Measurements from ENCODE around the gene SEC14L1. TPM values are rescaled to one million over a fixed set of nuclear protein-coding genes. Genes with fewer than 3 reads are reported as not detected.

The SEC14L1 gene
- total RNA-seq, 1 donor from 2014 or later: 93.2 TPM

- peaks cover 80% of the 10 kb centered on the region for H4K20me1 ChIP-seq (ENCODE audit: insufficient read depth, low read length)
- peaks cover 23% of the 10 kb centered on the region for H3K4me1 ChIP-seq (ENCODE audit: insufficient read depth, low read length)
- H3K27ac ChIP-seq (ENCODE audit: low read depth, low read length): no peak overlapping the region
- peaks cover 96% of the 10 kb centered on the region for H3K79me2 ChIP-seq (ENCODE audit: insufficient read depth, low read length)
- Mint-ChIP-seq H3K36me3 (ENCODE audit: low read depth, unreplicated experiment) (peaks cover 13% of the 10 kb centered on the region), H3K9me3 (ENCODE audit: unreplicated experiment) (no peaks in the 10 kb centered on the region), H3K4me3 (ENCODE audit: unreplicated experiment) (no peak overlapping the region), H3K27ac (ENCODE audit: unreplicated experiment) (no peak overlapping the region), H3K27me3 (ENCODE audit: low read depth, unreplicated experiment) (no peaks in the 10 kb centered on the region), H3K4me1 (ENCODE audit: low read depth, unreplicated experiment) (peaks cover 38% of the 10 kb centered on the region)
- no peaks in the 10 kb centered on the region for H3K27me3 ChIP-seq (ENCODE audit: insufficient read depth, low read length)
- H3K9ac ChIP-seq (ENCODE audit: low read length): no peak overlapping the region
- H3K36me3 ChIP-seq (ENCODE audit: insufficient read depth, low read length): peaks cover 10% of the 10 kb centered on the region
- no peaks in the 10 kb centered on the region for H3K9me3 ChIP-seq (ENCODE audit: insufficient read depth, low read depth, low read length)
- TF ChIP-seq EZH2 (IDR thresholded peaks at IDR 0.05; ENCODE audit: insufficient read depth, low read length) (no peak), CTCF (IDR thresholded peaks at IDR 0.05; ENCODE audit: insufficient read depth, low read depth, low read length) (no peak)
- H2AFZ ChIP-seq (ENCODE audit: low read depth, low read length): no peak overlapping the region
- no peak overlapping the region for H3K4me3 ChIP-seq (ENCODE audit: insufficient read depth, low read depth, low read length)
- DNase-seq (ENCODE audit: low read depth): no peak
- FAIRE-seq: no peak
- H3K4me2 ChIP-seq (ENCODE audit: low read length): peak overlapping the region; percentile 2
These were observed 19.5 kb downstream of the SEC14L1 start for GRCh38 chr17:77160091-77160874.

- H4K20me1 ChIP-seq (ENCODE audit: insufficient read depth, low read length): peaks cover 81% of the 10 kb centered on the region
- H3K4me1 ChIP-seq (ENCODE audit: insufficient read depth, low read length): peaks cover 24% of the 10 kb centered on the region
- H3K4me3 Mint-ChIP-seq (ENCODE audit: unreplicated experiment): no peak overlapping the region
- FAIRE-seq (no peak), DNase-seq (ENCODE audit: low read depth) (no peak)
- H3K27ac Mint-ChIP-seq (ENCODE audit: unreplicated experiment): no peak overlapping the region
- no peak overlapping the region for H3K27ac ChIP-seq (ENCODE audit: low read depth, low read length)
- no peak overlapping the region for H3K9ac ChIP-seq (ENCODE audit: low read length)
- H3K4me3 ChIP-seq (ENCODE audit: insufficient read depth, low read depth, low read length): no peak overlapping the region
- TF ChIP-seq EZH2 (IDR thresholded peaks at IDR 0.05; ENCODE audit: insufficient read depth, low read length) (no peak), CTCF (IDR thresholded peaks at IDR 0.05; ENCODE audit: insufficient read depth, low read depth, low read length) (no peak)
- H3K9me3 ChIP-seq (ENCODE audit: insufficient read depth, low read depth, low read length): no peaks in the 10 kb centered on the region
- no peak overlapping the region for H2AFZ ChIP-seq (ENCODE audit: low read depth, low read length)
- H3K79me2 ChIP-seq (ENCODE audit: insufficient read depth, low read length): peaks cover 96% of the 10 kb centered on the region
- no peaks in the 10 kb centered on the region for H3K9me3 Mint-ChIP-seq (ENCODE audit: unreplicated experiment)
- no peaks in the 10 kb centered on the region for H3K27me3 Mint-ChIP-seq (ENCODE audit: low read depth, unreplicated experiment)
- no peaks in the 10 kb centered on the region for H3K27me3 ChIP-seq (ENCODE audit: insufficient read depth, low read length)
- peaks cover 17% of the 10 kb centered on the region for H3K36me3 Mint-ChIP-seq (ENCODE audit: low read depth, unreplicated experiment)
- peaks cover 45% of the 10 kb centered on the region for H3K4me1 Mint-ChIP-seq (ENCODE audit: low read depth, unreplicated experiment)
- peaks cover 12% of the 10 kb centered on the region for H3K36me3 ChIP-seq (ENCODE audit: insufficient read depth, low read length)
- peak overlapping the region; percentile 2 for H3K4me2 ChIP-seq (ENCODE audit: low read length)
These were observed 20.2 kb downstream of the SEC14L1 start for GRCh38 chr17:77160875-77161530.
